BLaER1 (cell line): ENCODE data around the gene CPT1A.

ENCODE experiments used
- H3K27ac ChIP-seq: shearing (Covaris generic); formaldehyde crosslinking; 2 replicates; pipeline ENCODE4 v1.8.1; 2022
- H3K27me3 ChIP-seq: shearing (Covaris generic); formaldehyde crosslinking; 2 replicates; pipeline ENCODE4 v1.8.1; 2022
- H3K36me3 ChIP-seq: shearing (Covaris generic); formaldehyde crosslinking; 2 replicates; pipeline ENCODE4 v1.8.1; 2022
- H3K4me1 ChIP-seq: shearing (Covaris generic); formaldehyde crosslinking; 2 replicates; pipeline ENCODE4 v1.8.1; 2022
- H3K4me2 ChIP-seq: shearing (Covaris generic); formaldehyde crosslinking; 2 replicates; pipeline ENCODE4 v1.8.1; 2022
- H3K4me3 ChIP-seq: shearing (Covaris generic); formaldehyde crosslinking; 2 replicates; pipeline ENCODE4 v1.8.1; 2022
- H3K9ac ChIP-seq: shearing (Covaris generic); formaldehyde crosslinking; 2 replicates; pipeline ENCODE4 v1.8.1; 2022
- H3K9me3 ChIP-seq: shearing (Covaris generic); formaldehyde crosslinking; 2 replicates; pipeline ENCODE4 v1.8.1; 2022
- H4K20me1 ChIP-seq: shearing (Covaris generic); formaldehyde crosslinking; 2 replicates; pipeline ENCODE4 v1.8.1; 2022
- Cebpa-rat ChIP-seq: shearing (Covaris generic); IDR thresholded peaks from 2 replicates; pipeline ENCODE4 v1.8.1; 2022

CPT1A gene

DNA sequence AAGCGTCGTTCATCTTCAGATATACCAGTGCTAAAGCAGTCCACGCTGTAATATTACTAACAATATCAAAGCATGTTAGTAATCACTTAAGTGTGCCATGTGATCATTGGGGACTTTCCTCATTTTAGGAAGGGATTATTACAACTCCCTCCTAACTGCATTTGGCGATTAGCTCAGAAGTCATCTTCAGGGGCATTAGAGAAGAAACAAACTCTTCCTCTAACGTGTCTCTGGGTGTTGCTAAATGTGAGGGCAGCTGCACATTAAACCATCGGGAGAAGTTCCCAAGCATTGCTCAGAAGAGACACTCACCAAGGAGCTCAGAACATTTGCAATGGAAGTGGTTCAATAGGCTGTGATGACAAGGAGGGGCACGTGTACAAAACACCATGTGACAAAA lies 107.6 kb downstream of the CPT1A start:
- H3K9me3 ChIP-seq = no peaks in the 10 kb centered on the region
- H3K36me3 ChIP-seq = peaks cover 11% of the 10 kb centered on the region
- H3K27me3 ChIP-seq = no peaks in the 10 kb centered on the region
- no peak overlapping the region for H3K4me2 ChIP-seq
- TF ChIP-seq Cebpa-rat = no peak
- H3K4me1 ChIP-seq = peaks cover 7% of the 10 kb centered on the region; the same call in 1 of the 2 replicates
- H3K4me3 ChIP-seq = no peak overlapping the region
- no peak overlapping the region for H3K27ac ChIP-seq
- no peaks in the 10 kb centered on the region for H4K20me1 ChIP-seq
- H3K9ac ChIP-seq = no peak overlapping the region

DNA sequence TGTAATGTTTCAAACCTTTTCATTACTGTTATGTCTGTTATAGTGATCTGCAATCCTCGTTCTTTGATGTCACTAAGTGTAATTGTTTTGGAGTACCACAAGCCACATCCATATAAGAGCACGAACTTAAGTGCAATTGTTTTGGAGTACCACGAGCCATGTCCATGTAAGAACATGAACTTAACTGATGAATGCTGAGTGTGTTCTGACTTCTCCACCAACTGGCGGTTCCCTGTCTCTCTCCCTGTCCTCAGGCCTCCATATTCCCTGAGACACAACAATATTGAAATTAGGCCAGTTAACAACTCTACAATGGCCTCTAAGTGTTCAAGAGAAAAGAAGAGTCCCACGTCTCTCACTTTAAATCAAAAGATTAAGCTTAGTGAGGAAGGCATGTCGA lies 113.9 kb downstream of the CPT1A start:
- Histone ChIP-seq H3K36me3 (no peaks in the 10 kb centered on the region), H3K9me3 (no peaks in the 10 kb centered on the region), H3K27ac (no peak overlapping the region), H3K9ac (no peak overlapping the region), H3K4me3 (no peak overlapping the region), H3K4me2 (no peak overlapping the region), H4K20me1 (no peaks in the 10 kb centered on the region), H3K27me3 (no peaks in the 10 kb centered on the region), H3K4me1 (no peaks in the 10 kb centered on the region)
- TF ChIP-seq Cebpa-rat = no peak

- H3K4me2 ChIP-seq = no peak overlapping the region
These were observed 117.4 kb downstream of the CPT1A start for GRCh38 chr11:68724293-68724692.

GRCh38 chr11:68722143-68722542 lies 119.6 kb downstream of the CPT1A start:
- peaks cover 18% of the 10 kb centered on the region for H3K9me3 ChIP-seq
- H3K36me3 ChIP-seq = no peaks in the 10 kb centered on the region
- H4K20me1 ChIP-seq = no peaks in the 10 kb centered on the region
- H3K4me3 ChIP-seq = no peak overlapping the region
- no peak overlapping the region for H3K4me2 ChIP-seq
- no peak overlapping the region for H3K9ac ChIP-seq
- no peaks in the 10 kb centered on the region for H3K4me1 ChIP-seq
- no peak overlapping the region for H3K27ac ChIP-seq
- no peaks in the 10 kb centered on the region for H3K27me3 ChIP-seq
- peak; percentile 89; the same call in 1 of the 2 replicates for TF ChIP-seq Cebpa-rat

More at GRCh38 chr11:68724293-68724692, 117.4 kb downstream of the CPT1A start:
- H3K9ac ChIP-seq = no peak overlapping the region
- no peaks in the 10 kb centered on the region for H3K4me1 ChIP-seq
- H3K9me3 ChIP-seq = peaks cover 13% of the 10 kb centered on the region
- no peaks in the 10 kb centered on the region for H3K36me3 ChIP-seq
- no peaks in the 10 kb centered on the region for H4K20me1 ChIP-seq
- H3K27me3 ChIP-seq = no peaks in the 10 kb centered on the region
- TF ChIP-seq Cebpa-rat = no peak
- H3K27ac ChIP-seq = no peak overlapping the region
- no peak overlapping the region for H3K4me3 ChIP-seq

DNA sequence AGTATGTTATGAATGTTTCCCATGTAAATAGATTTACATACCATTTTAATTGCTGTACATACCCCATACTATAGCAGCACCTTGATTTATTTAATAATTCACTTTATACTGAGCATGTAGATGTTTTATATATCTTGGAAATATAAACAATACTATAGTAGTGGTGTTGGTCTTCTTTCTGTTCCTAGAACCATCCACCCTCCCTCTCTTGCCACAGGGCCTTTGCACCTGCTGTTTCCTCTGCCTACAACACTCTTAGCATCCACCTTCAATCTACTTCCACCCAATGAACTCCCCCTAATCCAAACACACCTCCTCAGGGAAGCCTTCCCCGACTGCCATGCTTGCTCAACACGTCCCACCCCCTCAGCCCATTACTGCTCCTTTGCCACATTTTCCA lies 120.6 kb downstream of the CPT1A start:
- Histone ChIP-seq H3K27me3 (no peaks in the 10 kb centered on the region), H3K9me3 (peaks cover 26% of the 10 kb centered on the region), H4K20me1 (no peaks in the 10 kb centered on the region), H3K36me3 (no peaks in the 10 kb centered on the region), H3K4me2 (no peak overlapping the region), H3K9ac (no peak overlapping the region), H3K27ac (no peak overlapping the region), H3K4me3 (no peak overlapping the region), H3K4me1 (no peaks in the 10 kb centered on the region)
- no peak for TF ChIP-seq Cebpa-rat

DNA sequence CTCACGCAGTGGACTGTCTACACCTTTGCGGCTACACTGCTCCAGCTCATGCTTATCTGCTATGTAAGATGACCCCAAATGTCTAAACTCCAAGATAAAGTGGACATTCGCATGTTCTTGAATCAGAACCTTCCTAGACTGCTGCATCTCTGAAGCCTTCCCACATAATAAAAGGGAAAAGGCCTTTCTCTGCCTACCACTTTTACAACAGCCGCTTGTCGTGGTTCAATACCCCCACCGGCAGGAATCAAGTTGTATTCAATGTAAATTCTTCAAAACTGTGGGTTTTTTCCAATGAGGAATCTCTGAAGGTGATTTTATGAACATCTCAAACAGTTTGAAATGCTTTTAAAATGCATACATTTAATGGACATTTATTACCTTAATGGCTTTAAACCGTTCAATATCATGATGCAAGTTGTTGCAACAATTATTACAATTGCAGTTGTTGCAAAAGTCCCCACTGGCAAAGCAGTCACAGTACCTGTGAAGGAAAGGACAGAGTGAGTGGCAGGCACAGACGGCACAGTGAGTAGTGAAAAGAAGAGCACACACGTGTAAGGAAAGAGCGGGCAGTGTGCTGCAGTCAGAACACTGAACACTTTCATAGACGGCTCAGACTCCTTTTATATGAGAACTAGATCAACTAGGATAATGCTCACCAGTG lies 126.1 kb downstream of the CPT1A start:
- Histone ChIP-seq H3K9ac (no peak overlapping the region), H3K36me3 (no peaks in the 10 kb centered on the region), H3K27me3 (no peaks in the 10 kb centered on the region), H3K4me3 (no peak overlapping the region), H4K20me1 (no peaks in the 10 kb centered on the region), H3K4me1 (peaks cover 14% of the 10 kb centered on the region), H3K4me2 (no peak overlapping the region), H3K27ac (no peak overlapping the region), H3K9me3 (peaks cover 26% of the 10 kb centered on the region)
- no peak for TF ChIP-seq Cebpa-rat

DNA sequence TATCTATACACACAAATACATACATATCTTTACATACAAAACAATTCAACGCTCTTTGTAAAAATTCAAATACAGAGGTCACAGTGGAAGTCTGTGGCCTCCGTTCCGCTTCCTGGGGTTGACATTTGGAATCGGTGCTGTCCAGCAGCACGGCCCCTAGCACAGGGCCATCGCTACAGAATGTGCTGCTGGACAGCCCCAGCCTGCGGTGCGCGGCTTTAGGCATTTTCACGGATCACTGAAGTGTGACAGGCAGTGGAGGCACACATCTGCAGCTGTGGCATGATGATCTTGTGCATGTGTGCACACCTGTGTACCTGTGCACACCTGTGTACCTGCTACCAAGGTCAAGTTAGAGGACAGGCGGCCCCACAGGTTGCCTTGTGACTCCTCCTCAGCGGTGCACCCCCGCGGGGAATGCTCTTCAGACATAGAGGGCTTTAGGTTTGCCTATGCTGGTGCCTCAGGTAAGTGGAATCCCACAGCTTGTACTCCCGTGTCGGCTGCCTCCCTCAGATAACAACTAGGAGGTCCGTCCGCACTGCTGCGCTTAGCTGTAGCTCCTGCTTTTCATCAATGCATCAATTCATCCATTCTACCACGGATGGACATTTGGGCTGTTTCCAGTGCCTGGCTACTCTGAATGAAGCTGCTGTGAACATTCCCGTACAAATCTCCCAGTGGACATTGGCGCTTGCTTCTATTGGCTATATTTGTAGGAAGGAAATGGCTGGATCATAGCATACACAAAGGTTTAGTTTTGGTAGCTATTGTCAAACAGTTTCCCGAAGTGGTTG lies 127.5 kb downstream of the CPT1A start:
- Histone ChIP-seq H3K9me3 (peaks cover 13% of the 10 kb centered on the region), H3K9ac (no peak overlapping the region), H3K27me3 (no peaks in the 10 kb centered on the region), H3K4me1 (peaks cover 22% of the 10 kb centered on the region), H3K36me3 (no peaks in the 10 kb centered on the region), H3K27ac (no peak overlapping the region), H3K4me2 (0 out of 2 replicates have a peak overlapping the region, but pooled peaks have one; percentile 25), H4K20me1 (no peaks in the 10 kb centered on the region), H3K4me3 (no peak overlapping the region)
- no peak for TF ChIP-seq Cebpa-rat

DNA sequence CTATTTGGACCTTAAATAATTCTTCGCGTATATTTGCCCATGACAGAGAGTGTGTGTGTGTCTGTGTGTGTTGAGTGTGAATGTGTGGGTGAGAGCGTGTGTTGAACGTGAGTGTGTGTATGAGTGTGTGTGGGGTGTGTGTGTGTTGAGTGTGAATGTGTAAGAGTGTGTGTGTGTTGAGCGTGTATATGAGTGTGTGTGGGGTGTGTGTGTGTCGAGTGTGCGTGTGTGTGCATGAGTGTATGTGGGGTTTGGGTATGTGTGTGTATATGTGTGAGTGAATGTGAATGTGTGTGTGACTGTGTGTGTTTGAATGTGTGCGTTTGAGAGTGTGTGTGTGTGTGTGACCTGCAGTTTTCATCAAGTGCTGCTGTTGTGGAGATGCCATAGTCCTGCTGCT lies 130.6 kb downstream of the CPT1A start:
- H3K4me3 ChIP-seq = no peak overlapping the region
- H3K27me3 ChIP-seq = no peaks in the 10 kb centered on the region
- no peaks in the 10 kb centered on the region for H3K36me3 ChIP-seq
- no peak overlapping the region for H3K4me2 ChIP-seq
- H3K9ac ChIP-seq = no peak overlapping the region
- H3K9me3 ChIP-seq = no peaks in the 10 kb centered on the region
- H3K4me1 ChIP-seq = peaks cover 54% of the 10 kb centered on the region
- 0 out of 2 replicates have a peak, but pooled peaks cover 9% of the 10 kb centered on the region for H4K20me1 ChIP-seq
- no peak overlapping the region for H3K27ac ChIP-seq
- TF ChIP-seq Cebpa-rat = no peak

DNA sequence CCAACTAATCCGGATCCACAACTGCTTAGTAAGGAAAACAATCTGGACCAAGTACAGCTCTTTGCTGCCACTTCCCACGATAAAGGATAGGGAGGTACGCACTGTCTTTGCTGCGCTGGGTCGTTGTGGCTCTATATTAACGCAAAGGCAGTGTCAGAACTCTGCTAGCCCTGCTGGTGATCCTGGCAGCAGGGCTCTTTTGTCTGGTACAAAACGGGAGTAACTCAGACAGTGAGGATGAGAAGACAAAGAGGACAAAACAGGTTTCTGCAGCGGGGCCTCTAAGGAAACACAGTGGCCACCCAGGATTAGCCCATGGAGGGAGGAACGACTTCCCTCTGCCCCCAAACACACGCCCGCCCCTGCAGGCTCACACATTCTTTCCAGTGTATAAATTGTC lies 131.3 kb downstream of the CPT1A start:
- Histone ChIP-seq H3K27me3 (no peaks in the 10 kb centered on the region), H3K4me3 (no peak overlapping the region), H3K4me2 (no peak overlapping the region), H3K9ac (no peak overlapping the region), H3K4me1 (peaks cover 56% of the 10 kb centered on the region), H3K36me3 (no peaks in the 10 kb centered on the region), H3K27ac (no peak overlapping the region), H4K20me1 (0 out of 2 replicates have a peak, but pooled peaks cover 9% of the 10 kb centered on the region), H3K9me3 (no peaks in the 10 kb centered on the region)
- TF ChIP-seq Cebpa-rat = no peak

- Histone ChIP-seq H3K4me2 (peak overlapping the region; percentile 79), H3K9ac (0 out of 2 replicates have a peak overlapping the region, but pooled peaks have one; percentile 24), H3K9me3 (no peaks in the 10 kb centered on the region), H3K36me3 (no peaks in the 10 kb centered on the region), H3K27me3 (no peaks in the 10 kb centered on the region), H3K4me3 (no peak overlapping the region), H3K27ac (no peak overlapping the region), H3K4me1 (peaks cover 51% of the 10 kb centered on the region), H4K20me1 (0 out of 2 replicates have a peak, but pooled peaks cover 9% of the 10 kb centered on the region)
- TF ChIP-seq Cebpa-rat = no peak
These were observed 132.7 kb downstream of the CPT1A start for GRCh38 chr11:68709062-68709461.
